ENCODE data around the gene NFYA.

Gene NFYA

GRCh38 chr6:41047306-41047705 is 25.5 kb upstream of the NFYA start:
- DNase-seq = no peak

GRCh38 chr6:41047745-41048732 is 24.7 kb upstream of the NFYA start:
- no peak for DNase-seq

GRCh38 chr6:41049521-41049920 is 23.3 kb upstream of the NFYA start:
- no peak for DNase-seq

- DNase-seq = no peak
Measured at GRCh38 chr6:41049955-41050354, 22.8 kb upstream of the NFYA start.

- no peak for DNase-seq
Measured at GRCh38 chr6:41050536-41050935, 22.2 kb upstream of the NFYA start.

- peak; percentile 34 for DNase-seq
Measured at GRCh38 chr6:41051873-41052272, 20.9 kb upstream of the NFYA start.

- no peak for DNase-seq
Measured at GRCh38 chr6:41053041-41053440, 19.7 kb upstream of the NFYA start, which contains the start of gene APOBEC2. Gene APOBEC2, plus strand, starts transcription at chr6:41053202. Its CDS starts 146 bp downstream, at chr6:41053348.

- no peak for DNase-seq
Measured at GRCh38 chr6:41054511-41054910, 18.3 kb upstream of the NFYA start.

- DNase-seq = no peak
Measured at GRCh38 chr6:41055149-41055548, 17.6 kb upstream of the NFYA start.

GRCh38 chr6:41056768-41057490 is 15.8 kb upstream of the NFYA start:
- DNase-seq = no peak

GRCh38 chr6:41058783-41059181 is 14.0 kb upstream of the NFYA start:
- DNase-seq = no peak

GRCh38 chr6:41059556-41059955 is 13.2 kb upstream of the NFYA start:
- DNase-seq = no peak

- no peak for DNase-seq
Measured at GRCh38 chr6:41061196-41061726, 11.5 kb upstream of the NFYA start.

- no peak for DNase-seq
Measured at GRCh38 chr6:41062056-41062455, 10.7 kb upstream of the NFYA start.

GRCh38 chr6:41063884-41064285 is 8.9 kb upstream of the NFYA start:
- no peak for DNase-seq

GRCh38 chr6:41064841-41065240 is 7.9 kb upstream of the NFYA start:
- no peak for DNase-seq

GRCh38 chr6:41065550-41066026 is 7.2 kb upstream of the NFYA start:
- DNase-seq = no peak

- peak; percentile 33 for DNase-seq
Measured at GRCh38 chr6:41066867-41067304, 5.9 kb upstream of the NFYA start.

GRCh38 chr6:41071501-41071922 is 1.3 kb upstream of the NFYA start:
- no peak for DNase-seq

- DNase-seq = peak; percentile 97
Measured at GRCh38 chr6:41071923-41072835, 595 bp upstream of the NFYA start, which contains the start of gene OARD1. Gene OARD1, minus strand, starts transcription at chr6:41072356. Its CDS starts 722 bp downstream, at chr6:41071634.

GRCh38 chr6:41073203-41073967 is 611 bp downstream of the NFYA start:
- peak; percentile 71 for DNase-seq

Data from GF-D8 (cell line).